Bronchial epithelial cell (primary cell): ENCODE data around the gene KISS1. TPM values are rescaled to one million over a fixed set of nuclear protein-coding genes. Genes with fewer than 3 reads are reported as not detected.
A peak's percentile ranks its signal among the peaks of the same experiment; 100 is the strongest.

Source experiments
- DNase-seq: peaks from one replicate; pipeline ENCODE4 v3.0.0-alpha.2; 2010; ENCODE audit warnings: low read depth
- FAIRE-seq: peaks from 2 replicates; lab custom pipeline; 2011; peaks lifted over from hg19 to GRCh38; lab: Jason Lieb, UNC
- H3K27me3 ChIP-seq: 2 replicates; pipeline ENCODE4 v1.5.1; 2011; ENCODE audit warnings: low read length; ENCODE audit not compliant: control insufficient read depth, insufficient read depth
- H3K36me3 ChIP-seq: 2 replicates; pipeline ENCODE4 v1.5.1; 2011; ENCODE audit warnings: low read length; ENCODE audit not compliant: control insufficient read depth, insufficient read depth
- H3K4me3 ChIP-seq: 2 replicates; pipeline ENCODE4 v1.5.1; 2011; ENCODE audit warnings: mild to moderate bottlenecking, low read depth, low read length, control low read depth
- total RNA-seq: library from RNA; depleted of rRNA; stranded (reverse); fragments of >200 nt; gene quantifications from 2 replicates; pipeline ENCODE4 v1.2.1, GENCODE V29; 2014
- TF ChIP-seq, protein P1 (sequence below): IDR thresholded peaks from 2 replicates; pipeline ENCODE4 v1.5.1; 2011; ENCODE audit warnings: mild to moderate bottlenecking, moderate library complexity, low read length, control low read depth, inconsistent platforms; ENCODE audit not compliant: insufficient read depth, severe bottlenecking

The KISS1 gene
- total RNA-seq, 1 donor from 2014 or later: not detected

DNA sequence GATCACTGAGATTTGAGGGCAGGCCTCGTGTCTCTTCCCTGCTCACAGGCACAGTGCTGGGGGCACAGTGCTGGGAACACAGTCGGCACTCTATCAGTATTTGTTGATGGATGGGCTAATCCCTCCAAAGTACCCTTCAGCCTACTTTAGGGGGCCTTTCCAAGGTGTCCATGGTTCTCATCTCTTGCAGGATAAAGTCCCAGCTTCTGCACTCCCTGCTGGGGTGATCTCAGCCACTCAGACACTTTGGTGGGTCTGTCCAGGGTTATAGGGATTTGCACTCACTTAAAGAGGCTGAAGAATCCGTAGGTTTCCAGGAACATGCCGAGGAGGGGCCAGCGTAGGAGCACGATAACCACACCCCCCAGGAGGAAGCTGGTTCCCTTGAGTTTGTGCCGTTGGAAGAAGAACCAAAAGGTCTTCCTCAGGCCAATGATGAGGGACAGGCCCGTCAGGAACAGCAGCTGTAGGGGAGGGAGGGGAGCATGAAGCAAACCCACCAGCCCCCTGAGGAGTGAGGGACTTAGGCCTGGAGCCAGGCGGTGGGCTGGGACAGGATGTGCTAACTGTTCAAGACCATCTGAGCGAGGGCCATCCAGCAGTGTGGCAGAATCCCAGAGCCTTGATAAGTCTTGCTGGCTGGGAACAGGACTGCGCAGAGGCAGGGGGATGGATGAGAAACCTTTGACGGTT is 5.2 kb upstream of the KISS1 start:
- TF ChIP-seq, protein P1, sequence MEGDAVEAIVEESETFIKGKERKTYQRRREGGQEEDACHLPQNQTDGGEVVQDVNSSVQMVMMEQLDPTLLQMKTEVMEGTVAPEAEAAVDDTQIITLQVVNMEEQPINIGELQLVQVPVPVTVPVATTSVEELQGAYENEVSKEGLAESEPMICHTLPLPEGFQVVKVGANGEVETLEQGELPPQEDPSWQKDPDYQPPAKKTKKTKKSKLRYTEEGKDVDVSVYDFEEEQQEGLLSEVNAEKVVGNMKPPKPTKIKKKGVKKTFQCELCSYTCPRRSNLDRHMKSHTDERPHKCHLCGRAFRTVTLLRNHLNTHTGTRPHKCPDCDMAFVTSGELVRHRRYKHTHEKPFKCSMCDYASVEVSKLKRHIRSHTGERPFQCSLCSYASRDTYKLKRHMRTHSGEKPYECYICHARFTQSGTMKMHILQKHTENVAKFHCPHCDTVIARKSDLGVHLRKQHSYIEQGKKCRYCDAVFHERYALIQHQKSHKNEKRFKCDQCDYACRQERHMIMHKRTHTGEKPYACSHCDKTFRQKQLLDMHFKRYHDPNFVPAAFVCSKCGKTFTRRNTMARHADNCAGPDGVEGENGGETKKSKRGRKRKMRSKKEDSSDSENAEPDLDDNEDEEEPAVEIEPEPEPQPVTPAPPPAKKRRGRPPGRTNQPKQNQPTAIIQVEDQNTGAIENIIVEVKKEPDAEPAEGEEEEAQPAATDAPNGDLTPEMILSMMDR: no peak
- no peak for FAIRE-seq
- no peak for DNase-seq

DNA sequence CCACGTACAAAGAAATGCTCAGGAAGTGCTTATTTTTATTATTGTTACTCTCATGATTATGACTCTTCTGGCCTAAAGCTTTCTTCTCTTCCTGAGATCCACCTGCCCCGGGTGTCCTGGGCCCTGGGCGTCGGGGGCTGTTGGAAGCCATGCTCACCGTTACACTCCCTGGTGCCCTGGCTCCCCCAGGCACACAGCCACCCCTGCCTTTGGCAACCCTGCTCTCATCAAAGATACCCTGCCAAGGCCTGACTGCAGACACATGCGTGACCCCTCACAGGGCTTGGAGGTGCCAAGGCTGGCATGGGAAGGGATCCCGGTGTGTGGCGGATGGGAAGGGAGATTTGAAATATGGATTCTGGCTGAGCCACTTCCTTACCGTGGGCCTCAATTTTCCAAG is 3.3 kb upstream of the KISS1 start:
- Histone ChIP-seq H3K36me3 (no peaks in the 10 kb centered on the region), H3K4me3 (no peak overlapping the region), H3K27me3 (no peaks in the 10 kb centered on the region)
- FAIRE-seq (no peak), DNase-seq (no peak)
- TF ChIP-seq, protein P1: no peak

More for the DNA sequence above, 5.2 kb upstream of the KISS1 start:
- no peak overlapping the region for H3K4me3 ChIP-seq
- no peaks in the 10 kb centered on the region for H3K27me3 ChIP-seq
- no peaks in the 10 kb centered on the region for H3K36me3 ChIP-seq

DNA sequence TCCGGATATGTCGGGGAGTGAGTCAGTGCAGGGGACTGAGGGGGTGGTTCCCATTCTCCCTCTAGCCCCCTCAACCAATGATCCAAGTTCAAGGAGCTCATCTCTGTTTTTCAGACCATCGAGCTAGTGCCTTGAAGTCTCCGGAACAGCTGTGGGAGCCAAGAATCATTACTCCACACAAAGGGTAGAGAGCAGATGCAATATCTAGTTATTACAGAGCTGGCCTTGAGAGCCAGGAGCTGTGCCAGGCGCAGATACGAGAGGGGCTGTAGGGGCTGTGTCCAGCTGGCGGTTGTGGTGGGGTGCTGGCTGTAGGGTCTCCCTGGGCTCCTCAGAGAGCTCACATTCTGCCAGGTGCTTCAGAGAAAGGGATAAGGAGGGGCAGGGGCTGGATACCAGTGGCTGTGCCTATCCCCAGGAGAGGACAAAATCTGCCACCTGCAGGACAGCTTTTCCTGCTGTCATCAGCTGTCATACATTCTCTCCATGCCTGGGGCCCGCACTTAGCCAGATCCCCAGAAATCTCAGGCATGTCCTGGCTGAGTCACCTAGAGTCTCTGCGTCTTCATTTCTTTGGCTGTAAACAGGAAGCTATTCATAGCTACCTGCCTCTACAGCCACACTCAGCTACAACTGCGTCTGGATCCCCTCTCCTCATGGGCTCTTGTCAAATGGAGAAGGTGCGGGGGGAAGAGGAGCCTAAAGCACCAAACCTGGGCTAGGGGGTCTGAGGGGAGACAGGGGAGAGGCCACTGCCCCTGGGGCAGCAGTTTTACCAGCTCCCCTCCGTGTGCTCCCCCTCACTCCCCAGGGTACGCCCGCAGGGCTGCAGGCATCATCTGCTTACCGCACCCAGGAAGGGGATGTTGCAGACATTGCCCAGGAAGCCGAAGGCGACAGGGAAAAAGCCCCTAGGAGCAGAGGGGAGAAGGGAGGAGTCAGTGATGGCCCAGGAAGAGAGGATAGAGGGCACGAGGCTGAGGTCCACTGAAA is 2.4 kb upstream of the KISS1 start:
- FAIRE-seq (peak; percentile 76), DNase-seq (peak; percentile 90)
- Histone ChIP-seq H3K4me3 (no peak overlapping the region), H3K27me3 (no peaks in the 10 kb centered on the region), H3K36me3 (no peaks in the 10 kb centered on the region)
- TF ChIP-seq, protein P1: peak; percentile 47

DNA sequence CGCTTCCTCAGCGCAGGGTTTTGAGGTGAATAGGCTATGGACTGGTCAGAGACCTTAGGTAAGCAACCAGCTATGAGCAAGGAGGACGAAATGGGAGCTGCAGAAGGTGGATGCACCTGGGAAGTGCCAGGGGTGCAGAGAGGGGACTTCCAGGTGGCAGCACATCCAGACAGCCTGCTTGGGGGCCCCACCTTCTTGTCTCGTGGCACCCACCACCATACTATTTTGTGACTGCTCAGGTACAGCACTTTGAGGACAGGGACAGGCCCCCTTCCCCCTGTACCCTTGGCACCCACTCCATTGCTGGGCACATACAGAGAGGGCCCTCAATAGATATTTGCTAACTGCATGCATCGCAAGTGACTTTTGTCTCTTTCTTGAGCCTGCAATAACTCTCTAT is 777 bp upstream of the KISS1 start:
- TF ChIP-seq, protein P1: no peak
- FAIRE-seq (no peak), DNase-seq (no peak)
- H3K27me3 ChIP-seq: no peaks in the 10 kb centered on the region
- H3K36me3 ChIP-seq: no peaks in the 10 kb centered on the region
- no peak overlapping the region for H3K4me3 ChIP-seq

DNA sequence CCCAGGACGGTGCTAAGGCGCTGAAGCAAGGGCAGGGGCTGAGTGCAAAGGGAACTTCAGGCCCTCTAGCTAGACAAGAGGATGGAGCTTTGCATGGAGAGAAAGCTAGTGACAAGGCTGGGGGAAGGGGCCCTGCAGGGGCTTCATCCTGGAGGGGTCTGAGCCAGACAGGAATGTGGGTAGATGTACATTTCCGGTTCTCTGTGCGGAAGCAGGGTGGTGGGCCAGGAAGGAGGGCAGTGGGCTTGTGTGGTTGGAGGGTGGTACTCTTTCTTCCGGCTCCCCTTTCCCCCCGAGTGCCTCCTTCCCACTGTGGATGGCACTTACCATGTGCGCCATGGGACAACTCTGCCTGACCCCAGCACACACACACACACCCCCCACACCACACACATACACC is 1.5 kb downstream of the KISS1 start:
- H3K36me3 ChIP-seq: no peaks in the 10 kb centered on the region
- TF ChIP-seq, protein P1: no peak
- no peak overlapping the region for H3K4me3 ChIP-seq
- no peaks in the 10 kb centered on the region for H3K27me3 ChIP-seq
- no peak for FAIRE-seq
- DNase-seq: no peak
